ENCODE data around the gene CHAF1B.
"Not testable (repeated sequence)": the region's sequence is repeated elsewhere in the genome, so short reads cannot be mapped to it uniquely, and the experiment has no call there.

GRCh38 chr21:36342581-36342980 lies 42.6 kb upstream of the CHAF1B start:
- not testable (repeated sequence) for TF ChIP-seq POLR2A, TAF1 (IDR thresholded peaks at IDR 0.05; ENCODE audit: low read depth, low read length)

All from GM12891 (cell line).